ENCODE results near the gene TRAPPC14.

DNA sequence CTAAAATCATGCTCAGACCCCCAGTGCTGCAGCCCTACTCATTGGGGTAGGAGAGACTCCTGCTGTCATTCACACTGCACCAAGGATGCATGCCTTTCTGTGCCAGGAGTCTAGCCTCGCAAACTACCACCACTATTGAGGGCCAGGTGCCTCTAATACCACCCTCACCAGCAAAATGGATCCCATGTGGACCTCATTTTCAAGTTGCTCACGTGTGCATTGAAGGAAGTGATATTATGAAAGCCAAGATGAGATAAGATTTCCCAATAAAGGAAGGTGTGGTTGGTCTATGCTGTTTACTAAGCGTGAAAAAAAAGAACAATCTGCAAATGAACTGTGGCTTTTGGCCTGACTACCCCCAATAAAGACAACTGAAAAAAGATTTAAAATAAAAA, 17.0 kb downstream of the TRAPPC14 start:
- TF ChIP-seq FOXK2 (IDR thresholded peaks at IDR 0.05): no peak
- no peak for TF ChIP-seq NFRKB (IDR thresholded peaks at IDR 0.05)
- no peak for TF ChIP-seq CTBP1 (IDR thresholded peaks at IDR 0.05; ENCODE audit: borderline replicate concordance)
- no peak for TF ChIP-seq PKNOX1 (IDR thresholded peaks at IDR 0.05)
- TF ChIP-seq TARDBP (IDR thresholded peaks at IDR 0.05): no peak
- TF ChIP-seq SP1 (IDR thresholded peaks at IDR 0.05): no peak
- no peak for TF ChIP-seq ZNF384 (IDR thresholded peaks at IDR 0.05)
